GM21423 (cell line): ENCODE results near the gene OCA2.
"Not testable (repeated sequence)": the region's sequence is repeated elsewhere in the genome, so short reads cannot be mapped to it uniquely, and the experiment has no call there.

Source experiments
- ATAC-seq: cut with Tn5 transposase; IDR thresholded peaks from one replicate; pipeline ENCODE4 v1.9.1; 2021; ENCODE audit warnings: mild to moderate bottlenecking, moderate library complexity; ENCODE audit not compliant: unreplicated experiment

Gene OCA2

DNA sequence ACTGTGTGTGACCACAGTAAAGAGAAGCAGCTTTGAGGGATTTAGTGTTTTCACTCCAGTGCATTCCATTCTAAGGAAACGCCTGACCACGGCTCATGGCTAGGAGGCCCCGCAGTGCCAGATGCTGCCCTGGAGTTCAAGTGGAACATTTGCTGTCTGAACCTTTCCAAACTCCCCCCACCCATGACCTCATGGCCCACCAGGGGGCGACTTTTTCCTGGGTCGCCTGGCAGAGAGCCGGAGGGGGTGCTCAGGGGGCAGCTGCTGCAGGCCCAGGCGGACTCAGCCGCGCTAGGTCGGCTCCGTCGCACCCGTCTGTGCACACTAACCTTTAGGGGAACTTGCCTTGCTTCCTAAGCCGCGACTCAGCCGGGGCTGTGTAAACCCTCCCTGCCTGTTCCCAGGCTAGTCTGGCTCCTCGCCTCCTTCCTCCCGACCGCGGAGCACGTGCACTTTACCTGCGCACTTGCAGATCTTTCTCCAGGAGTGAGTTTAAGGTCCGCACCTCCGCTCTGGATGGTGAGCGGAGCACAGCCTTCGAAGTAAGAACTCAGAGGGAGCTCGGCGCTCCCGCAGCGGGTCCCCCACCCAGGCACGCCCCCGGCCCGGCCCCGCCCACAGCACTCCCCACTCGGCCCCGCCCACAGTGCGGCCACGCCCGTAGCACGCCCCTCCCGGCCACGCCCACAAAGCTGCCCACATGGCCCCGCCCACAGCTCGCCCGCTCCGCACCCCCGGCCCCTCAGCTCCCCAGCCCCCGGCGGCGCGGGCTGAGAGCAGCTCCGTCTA, at the start of gene OCA2:
Gene OCA2 (minus strand): TSS at position 550 of the 789 bp plus-strand sequence. CDS start 17,441 bp downstream, outside the sequence.
- ATAC-seq: no peak

DNA sequence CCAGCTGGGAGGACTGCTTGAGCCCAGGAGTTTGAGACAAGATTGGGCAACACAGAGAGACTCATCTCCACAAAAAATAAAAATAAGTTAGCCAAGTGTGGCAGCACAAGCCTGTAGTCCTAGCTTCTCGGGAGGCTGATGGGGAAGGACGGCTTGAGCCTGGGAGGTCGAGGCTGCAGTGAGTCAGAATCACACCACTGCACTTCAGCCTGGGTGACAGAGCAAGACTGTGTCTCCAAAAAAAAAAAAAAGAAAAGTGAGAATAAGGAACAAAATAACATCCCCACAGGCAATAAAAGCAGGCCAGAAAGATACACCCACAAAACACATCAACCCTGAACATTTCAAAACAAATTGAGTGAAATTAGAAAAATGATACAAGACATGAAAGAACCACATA, 48.7 kb upstream of the OCA2 start:
- ATAC-seq: no peak

DNA sequence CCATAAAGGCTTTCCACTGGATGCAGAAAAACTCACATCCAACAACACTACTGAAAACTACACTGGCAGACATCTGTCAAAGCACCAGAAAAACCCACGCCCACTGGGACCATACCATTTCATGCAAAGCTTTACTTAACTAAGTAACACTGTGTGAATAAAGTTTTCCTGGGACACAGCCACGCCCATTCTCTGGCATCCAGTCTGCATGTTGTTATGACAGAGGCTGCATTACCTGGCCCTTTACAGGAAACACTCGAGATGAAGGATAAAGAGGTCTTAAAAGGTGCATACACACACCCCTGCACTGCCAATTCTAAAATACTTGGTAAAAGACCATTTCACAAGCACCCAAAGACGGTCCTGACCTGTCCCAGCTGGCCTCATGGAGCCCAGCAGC, 46.3 kb upstream of the OCA2 start:
- not testable (repeated sequence) for ATAC-seq

DNA sequence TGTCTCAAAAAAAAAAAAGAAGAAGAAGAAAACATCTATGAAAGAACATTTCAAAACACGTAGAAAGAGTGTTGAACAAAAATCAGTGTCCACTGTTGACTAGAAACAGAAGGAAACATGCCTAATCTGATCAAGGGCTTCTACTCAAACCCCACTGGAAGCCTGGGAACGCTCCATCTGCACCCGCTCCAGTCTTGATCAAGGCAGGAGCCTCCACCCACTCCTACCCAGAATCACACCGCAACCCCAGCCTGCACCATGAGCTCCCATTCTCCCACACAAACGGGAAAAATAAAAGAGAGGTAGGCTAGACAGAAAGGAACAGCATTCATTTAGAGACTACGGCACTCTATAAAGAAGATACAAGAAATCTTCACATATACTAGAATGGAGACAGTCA, 40.9 kb upstream of the OCA2 start:
- no peak for ATAC-seq

DNA sequence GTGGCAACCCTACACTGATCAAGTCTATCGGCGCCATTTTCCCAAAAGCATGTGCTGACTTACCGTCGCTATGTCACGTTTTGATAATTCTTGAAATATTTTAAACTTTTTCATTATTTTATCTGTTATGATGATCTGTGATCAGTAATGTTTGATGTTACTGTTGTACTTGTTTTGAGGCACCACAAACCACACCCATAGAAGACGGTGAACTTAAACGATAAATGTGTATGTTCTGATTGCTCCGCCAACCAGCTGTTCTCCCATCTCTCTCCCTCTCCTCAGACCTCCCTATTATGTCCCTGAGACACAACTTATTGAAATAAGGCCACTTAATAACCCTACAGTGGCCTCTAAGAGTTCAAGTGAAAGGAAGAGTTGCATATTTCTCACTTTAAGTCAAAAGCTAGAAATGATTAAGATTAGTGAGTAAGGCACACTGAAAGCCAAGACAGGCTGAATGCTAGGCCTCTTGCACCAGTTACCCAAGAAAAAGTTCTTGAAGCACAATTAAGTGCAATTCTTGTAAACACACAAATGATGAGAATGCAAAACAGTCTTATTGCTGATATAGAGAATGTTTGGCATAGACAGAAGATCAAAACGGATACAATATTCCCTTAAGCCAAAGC, 38.4 kb upstream of the OCA2 start:
- ATAC-seq: not testable (repeated sequence)

DNA sequence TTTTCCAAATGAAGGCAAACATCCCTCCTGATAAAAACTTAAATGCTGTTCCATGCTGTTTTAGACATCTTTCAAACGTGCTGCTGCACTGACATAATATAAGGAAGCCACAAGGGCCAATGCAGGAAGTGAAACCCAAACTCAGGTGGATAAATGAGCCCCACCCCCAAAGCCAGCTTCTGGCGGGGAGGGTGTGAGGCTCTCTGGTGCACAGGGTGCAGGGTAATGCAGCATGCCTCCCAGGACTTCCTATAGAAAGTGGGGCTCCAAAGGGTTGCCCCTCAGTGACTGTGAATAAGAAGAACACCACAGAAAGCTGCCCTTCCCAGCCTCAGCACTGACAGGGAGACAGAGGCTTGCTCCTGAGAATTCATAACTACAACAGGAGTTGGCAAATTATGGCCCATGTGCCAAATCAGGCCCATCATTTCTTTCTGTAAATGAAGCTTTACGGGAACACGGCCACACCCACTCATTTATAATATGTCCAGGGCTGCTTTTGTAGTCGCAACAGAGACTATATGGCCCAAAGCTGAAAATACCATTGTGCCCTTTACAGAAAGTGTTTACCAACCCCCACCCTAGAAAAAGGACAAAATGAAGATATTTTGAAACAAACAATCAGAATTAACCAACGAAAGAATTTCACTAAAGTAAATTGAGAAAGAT, 37.3 kb upstream of the OCA2 start:
- ATAC-seq: peak; percentile 95

DNA sequence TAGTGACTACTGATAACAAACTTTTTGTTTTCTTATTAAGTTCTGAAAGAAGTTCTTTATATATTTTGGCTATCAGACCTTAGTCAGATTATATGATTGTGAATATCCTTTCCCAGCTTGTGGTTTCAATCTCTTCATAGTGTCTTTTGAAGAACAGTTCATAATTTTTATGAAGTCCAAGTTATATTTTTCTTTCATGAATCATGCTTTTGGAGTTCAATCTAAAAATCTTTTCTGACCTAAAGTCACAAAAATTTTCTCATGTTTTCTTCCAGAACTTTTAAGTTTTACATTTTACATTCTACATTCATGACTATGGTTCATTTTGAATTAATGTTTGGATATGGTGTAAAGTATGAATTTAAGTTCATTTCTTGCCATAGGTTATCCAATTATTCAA, 34.2 kb upstream of the OCA2 start:
- ATAC-seq: no peak

DNA sequence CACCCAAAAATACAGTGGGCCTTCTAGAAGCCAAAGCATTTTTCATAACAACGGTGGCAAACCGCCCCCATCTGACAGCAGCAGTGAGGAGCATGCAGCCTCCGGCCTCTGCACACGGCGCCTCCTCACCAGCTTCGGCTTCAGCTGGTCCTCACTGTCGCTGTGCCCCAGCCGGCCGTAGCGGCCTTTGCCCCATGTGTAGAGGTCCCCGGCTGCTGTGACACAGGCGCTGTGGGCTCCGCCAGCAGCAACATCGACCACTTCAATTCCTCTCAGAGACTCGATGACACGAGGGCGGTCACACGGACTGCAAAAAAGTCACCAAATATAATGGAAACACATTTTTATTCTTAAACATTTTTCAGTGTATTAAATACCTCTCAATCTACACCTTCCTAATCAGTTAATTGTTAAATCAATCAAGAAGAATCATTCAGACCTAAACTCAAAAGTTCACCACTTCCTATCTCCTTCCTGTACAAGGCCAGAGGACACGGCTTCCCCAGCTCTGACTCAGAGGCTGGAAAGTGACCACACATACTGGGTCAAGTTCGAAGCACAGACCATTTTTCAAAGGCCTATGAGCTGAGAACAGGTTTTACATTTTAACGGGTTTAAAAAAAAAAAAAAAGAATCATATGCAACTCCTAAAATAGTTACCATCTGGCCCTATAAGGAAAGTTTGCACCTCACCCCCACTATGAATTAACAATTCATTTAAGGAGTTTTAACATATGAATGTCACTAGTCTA, 33.6 kb upstream of the OCA2 start:
- no peak for ATAC-seq

DNA sequence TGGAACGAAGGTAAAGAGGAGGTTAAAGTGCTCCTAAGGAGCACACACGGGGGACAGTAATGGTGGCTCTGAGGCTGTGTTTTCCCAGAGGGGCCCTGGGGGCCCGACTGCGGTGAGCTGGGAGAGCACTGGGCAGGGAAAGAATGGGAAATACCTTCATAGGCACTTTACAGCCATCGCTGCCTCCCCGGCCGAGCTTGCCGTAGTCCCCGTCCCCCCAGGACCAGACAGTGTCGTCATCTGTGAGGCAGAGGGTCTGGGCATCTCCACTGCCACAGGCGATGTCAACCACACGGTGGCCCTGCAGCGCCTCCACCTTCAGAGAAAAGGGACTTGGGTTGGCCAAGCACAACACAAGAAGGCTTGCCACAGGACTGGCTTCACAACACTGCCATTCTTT, 32.8 kb upstream of the OCA2 start:
- no peak for ATAC-seq

DNA sequence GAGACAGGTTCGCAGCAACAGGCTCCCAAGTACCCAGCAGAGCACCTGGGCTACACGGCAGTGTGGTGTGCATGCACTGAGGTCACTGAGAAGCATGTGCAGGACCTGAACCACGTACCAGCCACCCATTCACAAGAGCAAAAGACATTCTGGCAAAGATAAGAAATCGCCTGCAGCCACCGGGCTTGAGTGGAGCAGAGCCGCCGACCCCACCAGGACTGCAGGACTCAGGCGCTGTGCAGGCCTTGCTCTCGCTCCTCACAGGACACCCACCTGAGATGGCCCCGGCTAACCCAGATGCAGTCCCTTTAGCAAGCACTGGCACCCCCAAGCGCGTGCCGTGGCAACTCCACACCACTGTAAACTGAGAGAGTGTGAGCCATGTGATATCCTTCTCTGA, 32.3 kb upstream of the OCA2 start:
- ATAC-seq: no peak

DNA sequence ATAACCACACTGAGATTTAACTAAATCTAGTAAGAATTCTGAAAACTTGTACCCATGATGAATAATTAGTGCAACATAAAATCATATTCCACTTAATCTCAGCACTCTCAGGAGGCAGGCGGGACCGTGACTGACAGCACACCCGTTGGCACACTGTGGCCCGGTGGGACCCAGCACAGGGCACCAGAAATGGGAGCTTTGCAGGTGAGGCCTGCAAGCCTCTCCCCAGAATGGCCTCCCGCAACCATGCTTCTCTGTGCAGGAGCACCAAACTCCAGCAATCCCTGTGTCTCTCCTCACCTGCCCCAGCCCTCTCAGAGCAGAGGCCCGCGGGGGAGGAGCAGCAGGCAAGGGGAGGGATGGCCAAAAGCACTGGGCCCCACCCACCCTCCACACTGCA, 31.5 kb upstream of the OCA2 start:
- ATAC-seq: no peak

DNA sequence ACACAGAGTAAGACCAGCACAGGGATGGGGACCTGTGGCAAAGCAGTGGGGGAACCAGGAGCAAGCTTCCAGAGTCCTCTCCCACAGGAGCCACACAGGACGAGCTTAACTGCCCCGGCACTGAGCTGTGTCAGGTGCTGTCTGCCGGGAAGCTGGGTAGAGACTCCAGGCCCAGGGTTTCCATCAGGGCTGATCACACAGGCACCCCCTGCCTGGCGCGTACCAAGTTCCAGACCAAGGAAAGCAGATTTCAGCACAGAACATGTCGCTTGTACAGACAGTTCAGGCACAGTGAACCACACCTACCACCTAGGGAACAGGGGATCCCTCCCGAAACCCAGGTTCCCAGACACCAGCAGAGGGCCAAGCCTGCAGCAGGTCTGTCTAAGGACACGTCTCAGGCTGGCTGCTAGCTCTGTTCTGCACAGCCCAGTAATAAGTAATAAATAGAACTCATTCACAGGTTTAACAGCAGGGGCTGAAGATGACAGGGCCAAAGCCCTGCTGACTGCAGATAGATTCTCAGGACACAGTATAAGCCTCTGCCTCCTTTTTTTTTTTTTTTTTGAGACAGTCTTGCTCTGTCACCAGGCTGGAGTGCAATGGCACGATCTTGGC, 30.2 kb upstream of the OCA2 start:
- no peak for ATAC-seq

DNA sequence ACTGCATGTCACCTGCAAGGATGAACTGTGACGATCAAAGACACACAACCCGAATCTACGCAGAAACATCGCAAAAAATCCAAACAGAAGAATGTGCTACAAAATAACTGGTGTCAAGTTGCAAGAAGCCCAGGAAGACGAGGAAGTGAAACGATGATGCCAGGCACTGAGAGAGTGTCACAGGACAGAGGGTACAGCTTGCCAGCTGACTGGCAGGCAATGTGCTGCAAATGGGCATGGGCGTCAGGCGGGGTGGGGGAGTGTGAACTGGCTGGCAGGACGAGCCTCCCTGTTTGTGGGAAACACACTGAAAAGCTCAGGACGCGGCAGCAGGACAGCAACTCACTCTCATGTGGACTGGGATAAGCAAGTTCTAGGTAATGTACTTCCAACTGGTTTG, 28.9 kb upstream of the OCA2 start:
- ATAC-seq: no peak

DNA sequence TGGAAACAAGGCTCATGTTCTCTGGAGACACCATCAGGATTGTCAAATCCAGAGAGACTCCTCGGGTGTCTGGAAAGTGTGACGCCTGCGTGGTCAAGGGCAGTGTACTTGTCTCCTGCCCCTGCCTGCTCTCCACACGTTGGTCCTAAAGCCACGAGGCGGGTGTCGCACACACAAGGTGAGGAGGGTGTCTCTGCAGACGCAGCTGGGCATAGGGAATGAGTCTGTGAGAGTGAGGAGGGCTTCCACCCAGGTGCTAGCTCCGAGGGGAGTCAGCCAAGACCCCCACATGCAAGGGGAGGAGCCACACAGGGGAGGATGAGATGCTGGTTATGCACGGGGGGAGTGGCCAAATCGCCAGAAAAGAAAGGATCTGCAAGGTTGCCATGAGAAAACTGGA, 27.9 kb upstream of the OCA2 start:
- ATAC-seq: no peak

DNA sequence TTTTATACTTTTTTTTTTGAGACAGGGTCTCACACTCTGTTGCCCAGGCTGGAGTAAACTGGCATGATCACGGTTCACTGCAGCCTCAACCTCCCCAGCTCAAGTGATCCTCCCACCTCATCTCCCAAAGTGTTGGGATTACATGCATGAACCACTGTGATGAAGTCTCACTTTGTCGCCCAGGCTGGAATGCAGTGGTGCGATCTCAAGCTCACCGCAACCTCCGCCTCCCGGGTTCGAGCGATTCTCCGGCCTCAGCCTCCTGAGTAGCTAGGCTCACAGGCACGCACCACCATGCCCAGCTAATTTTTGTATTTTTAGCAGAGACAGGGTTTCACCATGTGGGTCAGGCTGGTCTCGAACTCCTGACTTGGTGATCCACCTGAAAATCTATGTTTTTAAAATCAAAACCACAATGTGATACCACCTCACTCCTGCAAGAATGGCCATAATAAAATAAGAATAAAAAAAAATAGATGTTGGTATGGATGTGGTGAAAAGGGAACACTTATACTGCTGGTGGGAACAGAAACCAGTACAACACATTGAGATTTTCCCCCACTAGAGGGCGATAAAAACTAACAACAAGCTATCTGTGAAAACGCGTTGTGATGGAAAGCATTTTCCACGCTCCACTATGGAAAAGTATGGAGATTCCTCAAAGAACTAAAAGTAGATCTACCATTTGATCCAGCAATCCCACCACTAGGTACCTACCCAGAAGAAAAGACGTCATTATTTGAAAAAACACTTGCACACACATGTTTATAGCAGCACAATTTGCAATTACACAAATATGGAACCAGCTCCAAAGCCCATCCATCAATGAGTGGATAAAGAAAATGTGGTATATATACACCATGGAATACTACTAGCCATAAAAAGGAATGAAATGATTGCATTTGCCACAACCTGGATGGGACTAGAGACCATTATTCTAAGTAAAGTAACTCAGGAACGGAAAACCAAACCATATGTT, 26.8 kb upstream of the OCA2 start:
- ATAC-seq: no peak

DNA sequence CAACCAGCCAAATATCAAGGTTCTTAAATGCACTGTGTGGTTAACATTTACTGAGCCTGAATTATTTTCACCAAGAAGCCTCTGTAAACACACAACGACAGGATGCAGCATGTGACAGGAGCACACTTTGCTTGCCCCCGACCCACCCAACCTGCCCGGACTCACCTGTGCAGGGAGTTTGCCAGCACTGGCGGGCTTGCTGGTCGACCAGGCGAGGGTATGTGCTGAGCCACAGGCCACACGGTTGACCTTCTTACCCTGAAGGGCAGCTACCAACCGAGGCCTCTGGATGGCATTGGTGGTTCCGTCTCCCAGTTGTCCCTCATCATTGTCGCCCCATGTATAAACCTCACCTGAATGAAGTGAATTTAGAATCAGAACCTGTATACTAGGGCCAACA, 25.7 kb upstream of the OCA2 start:
- ATAC-seq: no peak

DNA sequence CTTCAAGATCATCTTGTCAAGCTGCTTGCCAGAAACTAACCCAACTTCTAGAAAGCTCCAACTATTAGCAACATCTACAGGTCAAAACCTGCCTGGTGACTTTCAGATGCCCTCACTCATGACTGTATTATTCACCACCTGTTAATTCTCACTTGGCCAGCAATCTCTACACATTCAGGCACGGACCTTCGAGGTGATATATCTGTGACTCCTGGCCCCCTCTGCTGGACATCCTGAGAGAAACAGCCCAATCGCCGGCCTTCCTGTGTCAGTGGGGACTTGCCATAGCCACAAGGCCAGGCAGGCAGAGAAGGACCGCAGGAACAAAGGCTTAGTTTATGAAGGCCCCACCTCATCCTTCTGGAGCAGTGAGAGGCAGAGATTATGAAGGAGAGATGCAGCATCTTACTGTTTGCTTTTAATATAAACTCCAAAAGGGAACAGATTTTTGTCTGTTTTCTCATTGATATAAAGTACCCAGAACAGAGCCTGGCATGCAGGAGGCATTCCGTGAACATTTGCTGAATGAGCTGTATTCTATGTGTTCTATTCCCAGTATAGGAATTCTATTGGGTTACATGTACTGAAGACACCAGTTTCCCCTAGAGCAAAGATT, 24.4 kb upstream of the OCA2 start:
- peak; percentile 58 for ATAC-seq

DNA sequence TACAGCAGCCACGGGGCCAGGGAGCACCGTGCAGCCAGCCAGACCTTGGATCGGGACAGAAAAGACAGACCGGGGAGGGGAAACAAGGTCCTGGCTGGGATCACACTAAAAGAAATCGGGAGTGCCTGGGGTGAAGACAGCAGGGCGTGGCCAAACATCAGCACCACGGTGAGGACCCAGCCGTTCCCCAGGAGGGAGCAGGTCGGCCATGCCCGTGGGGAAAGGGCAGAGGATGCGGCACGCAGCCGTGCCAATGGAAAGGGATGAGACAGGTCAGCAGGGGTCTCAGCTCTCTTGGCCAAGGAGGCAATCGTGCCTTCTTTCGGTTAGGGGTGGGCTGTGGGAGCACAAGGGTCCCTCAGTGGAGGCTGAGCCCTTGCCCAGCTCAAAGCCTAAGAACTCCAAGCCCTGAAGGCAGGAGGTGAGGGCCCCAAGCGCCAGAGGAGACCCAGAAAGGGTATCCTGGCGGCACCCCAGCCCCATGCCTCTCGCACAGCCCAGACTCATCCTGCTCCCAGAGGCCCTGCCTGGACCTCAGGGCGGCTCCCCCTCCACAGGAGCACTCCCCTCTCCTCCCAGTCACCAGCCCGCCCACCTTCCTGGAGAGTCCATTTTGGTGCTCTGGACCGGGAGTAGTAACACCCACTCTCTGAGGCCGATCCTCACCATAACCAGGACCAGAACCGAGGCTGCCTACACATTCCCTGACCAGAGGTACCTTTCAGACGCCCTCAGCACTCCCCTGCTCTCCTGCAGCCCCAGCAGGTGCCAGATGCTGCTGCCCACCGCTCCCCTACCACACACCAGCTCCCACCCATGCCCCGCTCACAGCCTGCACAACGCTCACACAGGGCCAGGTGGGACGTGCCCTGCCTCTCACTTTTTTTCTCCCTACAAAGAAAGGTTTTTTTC, 23.2 kb upstream of the OCA2 start:
- ATAC-seq: no peak
